ENCODE results near the gene GMPR2.
"Not testable (repeated sequence)": the region's sequence is repeated elsewhere in the genome, so short reads cannot be mapped to it uniquely, and the experiment has no call there.

GRCh38 chr14:24203249-24203886, 29.4 kb upstream of the GMPR2 start:
- TF ChIP-seq EZH2 (IDR thresholded peaks at IDR 0.05; ENCODE audit: low read length, unreplicated experiment); CTCF (conservative IDR thresholded peaks at IDR 0.05; ENCODE audit: low read depth, low read length): not testable (repeated sequence)
